ENCODE data around the gene SSH2.

The SSH2 gene

DNA sequence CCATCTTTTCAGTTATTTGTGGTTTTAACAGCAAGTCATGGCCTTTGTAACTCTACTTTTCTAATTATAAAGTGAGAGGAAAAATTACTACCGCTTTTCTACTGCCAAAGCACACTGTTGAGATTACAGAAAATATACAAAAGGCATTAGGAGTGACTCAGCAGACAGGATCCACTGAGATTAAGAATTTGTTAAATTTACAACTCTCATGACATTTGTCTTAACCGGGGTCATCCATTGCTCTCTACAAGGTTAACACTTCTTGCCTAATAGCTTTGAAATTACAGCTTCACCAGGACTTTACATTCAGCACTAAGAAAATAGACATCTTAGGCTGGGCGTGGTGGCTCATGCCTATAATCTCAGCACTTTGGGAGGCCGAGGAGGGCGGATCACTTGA lies 93.4 kb downstream of the SSH2 start:
- H2AFZ ChIP-seq, result no peak overlapping the region
- no peak overlapping the region for H3K4me2 ChIP-seq (ENCODE audit: low read length)
- no peak overlapping the region for H3K9ac ChIP-seq
- no peak overlapping the region for H3K4me3 ChIP-seq (ENCODE audit: low read depth, low read length)
- TF ChIP-seq, protein P1, sequence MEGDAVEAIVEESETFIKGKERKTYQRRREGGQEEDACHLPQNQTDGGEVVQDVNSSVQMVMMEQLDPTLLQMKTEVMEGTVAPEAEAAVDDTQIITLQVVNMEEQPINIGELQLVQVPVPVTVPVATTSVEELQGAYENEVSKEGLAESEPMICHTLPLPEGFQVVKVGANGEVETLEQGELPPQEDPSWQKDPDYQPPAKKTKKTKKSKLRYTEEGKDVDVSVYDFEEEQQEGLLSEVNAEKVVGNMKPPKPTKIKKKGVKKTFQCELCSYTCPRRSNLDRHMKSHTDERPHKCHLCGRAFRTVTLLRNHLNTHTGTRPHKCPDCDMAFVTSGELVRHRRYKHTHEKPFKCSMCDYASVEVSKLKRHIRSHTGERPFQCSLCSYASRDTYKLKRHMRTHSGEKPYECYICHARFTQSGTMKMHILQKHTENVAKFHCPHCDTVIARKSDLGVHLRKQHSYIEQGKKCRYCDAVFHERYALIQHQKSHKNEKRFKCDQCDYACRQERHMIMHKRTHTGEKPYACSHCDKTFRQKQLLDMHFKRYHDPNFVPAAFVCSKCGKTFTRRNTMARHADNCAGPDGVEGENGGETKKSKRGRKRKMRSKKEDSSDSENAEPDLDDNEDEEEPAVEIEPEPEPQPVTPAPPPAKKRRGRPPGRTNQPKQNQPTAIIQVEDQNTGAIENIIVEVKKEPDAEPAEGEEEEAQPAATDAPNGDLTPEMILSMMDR (IDR thresholded peaks at IDR 0.05), result no peak
- H3K27me3 ChIP-seq (ENCODE audit: control insufficient read depth, insufficient read depth, low read length), result no peaks in the 10 kb centered on the region
- no peak overlapping the region for H3K27ac ChIP-seq
- H3K79me2 ChIP-seq, result no peaks in the 10 kb centered on the region
- no peaks in the 10 kb centered on the region for H3K4me1 ChIP-seq
- H3K36me3 ChIP-seq (ENCODE audit: control insufficient read depth, insufficient read depth, low read length), result no peaks in the 10 kb centered on the region
- no peaks in the 10 kb centered on the region for H3K9me3 ChIP-seq (ENCODE audit: control insufficient read depth, low read length)

DNA sequence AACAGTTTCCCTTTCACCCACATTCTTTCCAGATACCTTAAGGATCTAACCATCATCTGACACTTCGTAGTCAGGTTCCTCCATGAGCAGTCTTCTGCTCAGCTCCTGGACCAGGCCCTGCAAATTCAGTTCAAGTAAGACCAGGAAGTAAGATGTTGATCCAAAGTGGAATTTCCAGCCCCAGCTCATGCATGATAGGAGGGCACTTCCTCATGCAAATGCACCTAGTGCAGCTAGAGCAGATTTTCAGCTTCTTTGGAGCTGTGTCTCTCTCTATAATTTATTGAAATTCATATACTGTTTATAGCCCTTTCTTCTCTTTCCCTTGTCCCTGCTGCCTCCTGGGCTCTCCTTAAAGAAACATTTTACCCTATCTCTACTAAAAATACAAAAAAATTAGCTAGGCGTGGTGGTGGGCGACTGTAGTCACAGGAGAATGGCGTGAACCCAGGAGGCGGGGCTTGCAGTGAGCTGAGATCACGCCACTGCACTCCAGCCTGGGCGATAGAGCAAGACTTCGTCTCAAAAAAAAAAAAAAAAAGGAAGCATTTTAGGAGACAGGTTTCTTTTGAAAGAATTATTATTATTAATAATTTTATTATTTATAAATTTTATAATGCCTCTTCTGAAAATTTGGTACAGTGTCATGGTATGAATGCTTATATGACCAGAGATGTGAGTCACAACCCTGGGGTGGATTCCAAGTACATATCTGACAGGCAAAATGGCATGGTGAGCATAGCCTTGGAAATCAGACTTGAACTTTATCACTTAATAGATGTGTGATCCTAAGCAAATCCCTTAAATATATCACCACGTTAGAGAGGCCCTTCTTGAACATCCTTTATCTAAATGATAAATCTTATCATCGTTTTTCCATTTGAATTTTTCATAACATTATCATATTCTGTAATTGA lies 94.3 kb downstream of the SSH2 start:
- Histone ChIP-seq H3K36me3 (ENCODE audit: control insufficient read depth, insufficient read depth, low read length) (no peaks in the 10 kb centered on the region), H3K9ac (no peak overlapping the region), H3K9me3 (ENCODE audit: control insufficient read depth, low read length) (no peaks in the 10 kb centered on the region), H3K27ac (no peak overlapping the region), H3K4me2 (ENCODE audit: low read length) (no peak overlapping the region), H2AFZ (no peak overlapping the region), H3K27me3 (ENCODE audit: control insufficient read depth, insufficient read depth, low read length) (no peaks in the 10 kb centered on the region), H3K4me1 (no peaks in the 10 kb centered on the region), H3K79me2 (no peaks in the 10 kb centered on the region), H3K4me3 (ENCODE audit: low read depth, low read length) (no peak overlapping the region)
- TF ChIP-seq, protein P1 (IDR thresholded peaks at IDR 0.05), result no peak

DNA sequence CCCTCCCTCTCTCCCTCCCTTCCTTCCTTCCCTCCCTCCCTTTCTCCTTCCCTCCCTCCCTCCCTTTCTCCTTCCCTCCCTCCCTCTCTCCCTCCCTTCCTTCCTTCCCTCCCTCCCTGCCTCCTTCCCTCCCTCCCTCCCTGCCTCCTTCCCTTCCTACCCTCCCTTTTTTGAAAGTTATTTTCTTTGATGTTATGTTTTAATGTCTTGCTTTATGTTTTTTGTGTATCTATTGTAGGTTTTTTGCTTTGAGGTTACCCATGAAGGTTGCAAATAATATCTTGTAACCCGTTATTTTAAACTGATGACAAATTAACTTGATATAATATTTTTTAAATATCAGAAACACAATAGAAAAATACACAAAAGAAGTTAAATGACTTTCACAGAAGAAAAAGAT lies 96.2 kb downstream of the SSH2 start:
- Histone ChIP-seq H3K36me3 (ENCODE audit: control insufficient read depth, insufficient read depth, low read length) (no peaks in the 10 kb centered on the region), H3K79me2 (no peaks in the 10 kb centered on the region), H3K4me2 (ENCODE audit: low read length) (no peak overlapping the region), H3K4me3 (ENCODE audit: low read depth, low read length) (no peak overlapping the region), H3K27me3 (ENCODE audit: control insufficient read depth, insufficient read depth, low read length) (no peaks in the 10 kb centered on the region), H3K27ac (no peak overlapping the region), H3K9me3 (ENCODE audit: control insufficient read depth, low read length) (no peaks in the 10 kb centered on the region), H3K4me1 (no peaks in the 10 kb centered on the region), H3K9ac (no peak overlapping the region), H2AFZ (no peak overlapping the region)
- TF ChIP-seq, protein P1 (IDR thresholded peaks at IDR 0.05), result no peak

DNA sequence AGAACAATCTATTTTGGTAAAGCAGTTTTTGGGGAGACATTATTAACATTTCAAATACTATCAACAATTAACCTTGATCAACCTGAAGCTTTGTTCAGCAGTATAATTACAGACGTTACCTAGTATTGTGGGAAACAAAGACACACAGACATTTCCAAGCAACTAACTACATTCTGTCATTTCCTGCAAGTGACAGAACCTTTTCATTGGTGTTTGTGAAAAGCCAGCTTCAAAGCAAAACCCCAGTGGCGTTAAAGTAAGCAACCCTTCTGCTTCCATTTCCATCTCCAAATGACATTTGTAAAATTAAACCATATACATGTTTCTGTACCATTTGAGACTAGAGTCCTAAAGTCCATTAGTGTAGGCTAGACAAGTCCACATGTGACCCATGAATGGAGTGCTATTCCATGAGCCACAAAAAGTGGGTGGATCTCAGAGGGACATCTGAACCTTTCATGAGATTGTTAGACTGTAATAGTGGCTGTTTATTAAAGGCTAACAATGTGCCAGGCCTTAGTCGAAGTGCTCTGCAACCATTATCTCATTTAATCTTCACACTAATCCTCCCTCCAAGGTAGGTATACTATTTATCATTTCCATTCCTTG lies 101.2 kb downstream of the SSH2 start:
- Histone ChIP-seq H3K4me3 (ENCODE audit: low read depth, low read length) (no peak overlapping the region), H3K27ac (no peak overlapping the region), H3K9me3 (ENCODE audit: control insufficient read depth, low read length) (no peaks in the 10 kb centered on the region), H3K36me3 (ENCODE audit: control insufficient read depth, insufficient read depth, low read length) (no peaks in the 10 kb centered on the region), H3K27me3 (ENCODE audit: control insufficient read depth, insufficient read depth, low read length) (no peaks in the 10 kb centered on the region), H2AFZ (no peak overlapping the region), H3K4me2 (ENCODE audit: low read length) (no peak overlapping the region), H3K9ac (no peak overlapping the region), H3K4me1 (peaks cover 18% of the 10 kb centered on the region), H3K79me2 (no peaks in the 10 kb centered on the region)
- TF ChIP-seq, protein P1 (IDR thresholded peaks at IDR 0.05), result no peak

All from parathyroid adenoma (tissue), 2 donors.